Naive thymus-derived CD4-positive, alpha-beta T cell (primary cell): Measurements from ENCODE around the gene KMT2A. TPM values are rescaled to one million over a fixed set of nuclear protein-coding genes. Genes with fewer than 3 reads are reported as not detected.

Source experiments
- ATAC-seq: fragments of 150-1000 bp; cut with Tn5 transposase; 2 replicates; pipeline ENCODE4 v1.10.0; 2021; ENCODE audit warnings: mild to moderate bottlenecking, moderate library complexity
- CTCF ChIA-PET: fragments of 350-600 bp; sonication (Branson Sonifier 250); formaldehyde crosslinking; loops from one replicate; lab custom pipeline; 2021; ENCODE audit warnings: antibody characterized with exemption; lab: Charles Lee
- POLR2A ChIA-PET: fragments of 350-600 bp; sonication (Branson Sonifier 250); formaldehyde crosslinking; loops from one replicate; lab custom pipeline; 2021; ENCODE audit warnings: antibody characterized with exemption, inconsistent platforms; lab: Charles Lee
- DNase-seq, 9 donors: peaks; one replicate each; pipeline versions ENCODE4 v3.0.0 to v3.0.0-alpha.2; 2020 to 2022; ENCODE audit warnings: mixed read lengths in 1 of 9
- H3K27ac ChIP-seq: one replicate; pipeline ENCODE4 v1.7.0; 2013; ENCODE audit warnings: mild to moderate bottlenecking, low read depth, low read length, moderate library complexity
- H3K27me3 ChIP-seq, 2 donors: one replicate each; pipeline ENCODE4 v1.7.0; 2013; ENCODE audit warnings: low read length in 2 of 2, mild to moderate bottlenecking in 2 of 2, moderate library complexity in 2 of 2; ENCODE audit not compliant: control insufficient read depth in 2 of 2, insufficient read depth in 2 of 2
- H3K36me3 ChIP-seq, 3 experiments: 1 replicate in 2 of 3; 2 replicates in 1 of 3; pipeline ENCODE4 v1.7.0; 2013; ENCODE audit warnings: low read length in 3 of 3, mild to moderate bottlenecking in 3 of 3, moderate library complexity in 1 of 3; ENCODE audit not compliant: insufficient read depth in 3 of 3, control insufficient read depth in 2 of 3
- H3K4me1 ChIP-seq, 2 donors: one replicate each; pipeline ENCODE4 v1.7.0; 2013; ENCODE audit warnings: low read length in 2 of 2, mild to moderate bottlenecking in 2 of 2, moderate library complexity in 1 of 2; ENCODE audit not compliant: control insufficient read depth in 2 of 2, insufficient read depth in 2 of 2
- H3K4me3 ChIP-seq: 2 replicates; pipeline ENCODE4 v1.7.0; 2013; ENCODE audit warnings: mild to moderate bottlenecking, low read length
- H3K9me3 ChIP-seq, 3 experiments: 1 replicate in 2 of 3; 2 replicates in 1 of 3; pipeline ENCODE4 v1.7.0; 2013; ENCODE audit warnings: low read length in 3 of 3; ENCODE audit not compliant: control insufficient read depth in 2 of 3
- H3K27ac Mint-ChIP-seq, 9 donors: one replicate each; pipeline ENCODE4 v1.8.0; 2020 to 2022; ENCODE audit warnings: mixed read lengths in 9 of 9, mild to moderate bottlenecking in 8 of 9, moderate library complexity in 5 of 9, inconsistent platforms in 2 of 9
- H3K27me3 Mint-ChIP-seq, 5 donors: one replicate each; pipeline ENCODE4 v1.8.0; 2021 to 2022; ENCODE audit warnings: mixed read lengths in 5 of 5, mild to moderate bottlenecking in 1 of 5
- H3K36me3 Mint-ChIP-seq, 5 donors: one replicate each; pipeline ENCODE4 v1.8.0; 2020 to 2022; ENCODE audit warnings: mixed read lengths in 5 of 5, mild to moderate bottlenecking in 3 of 5, inconsistent platforms in 1 of 5
- H3K4me1 Mint-ChIP-seq, 7 donors: one replicate each; pipeline ENCODE4 v1.8.0; 2020 to 2022; ENCODE audit warnings: mixed read lengths in 7 of 7, mild to moderate bottlenecking in 3 of 7, inconsistent platforms in 1 of 7
- H3K4me3 Mint-ChIP-seq, 10 donors: one replicate each; pipeline ENCODE4 v1.8.0; 2020 to 2022; ENCODE audit warnings: mild to moderate bottlenecking in 10 of 10, mixed read lengths in 10 of 10, moderate library complexity in 6 of 10, inconsistent platforms in 2 of 10
- H3K9me3 Mint-ChIP-seq, 11 donors: one replicate each; pipeline ENCODE4 v1.8.0; 2020 to 2022; ENCODE audit warnings: mixed read lengths in 11 of 11, mild to moderate bottlenecking in 4 of 11, inconsistent platforms in 1 of 11, moderate library complexity in 1 of 11
- intact Hi-C, 2 donors: fragments of 100-400 bp; cut with micrococcal nuclease; formaldehyde crosslinking; loops; one replicate each; pipeline ENCODE4 v1.15.1; 2023
- polyA plus RNA-seq, 2 donors: library from polyadenylated mRNA; unstranded; fragments of 300-500 nt; fragmentation: Illumina TruSeq; gene quantifications; one replicate each; pipeline ENCODE4 v1.2.3, GENCODE V29; 2021
- total RNA-seq, 6 experiments: library from RNA in 5 of 6; stranded (reverse) in 5 of 6; gene quantifications; 1 replicate in 5 of 6; 2 replicates in 1 of 6; pipeline ENCODE4 v1.2.3 and lab custom pipeline; 2021 to 2026

The KMT2A gene
- total and polyA plus RNA-seq, 7 experiments from 2014 or later = 19.6 to 192 (median 160) TPM

GRCh38 chr11:118544010-118544646 lies 107.8 kb downstream of the KMT2A start:
- peaks cover 0 to 26% (median 0%) of the 10 kb centered on the region in 3 experiments for H3K36me3 ChIP-seq
- no peaks in the 10 kb centered on the region for H3K4me1 ChIP-seq
- POLR2A ChIA-PET = interaction anchor here (0.8 kb wide), 1 partner anchor 287 kb away, joined by 4 read pairs; no protein-coding TSS in a partner anchor
- no peaks in the 10 kb centered on the region for H3K27me3 ChIP-seq
- H3K4me3 ChIP-seq = no peak overlapping the region
- no peak for ATAC-seq
- Mint-ChIP-seq H3K4me1 (peaks cover 0 to 2% (median 0%) of the 10 kb centered on the region in 7 donors), H3K27me3 (no peaks in the 10 kb centered on the region), H3K27ac (peak overlapping the region in 3 of 9 donors; percentile 44 to 65 (median 45)), H3K4me3 (no peak overlapping the region), H3K36me3 (peaks cover 0 to 19% (median 10%) of the 10 kb centered on the region in 5 donors), H3K9me3 (no peaks in the 10 kb centered on the region)
- H3K9me3 ChIP-seq = no peaks in the 10 kb centered on the region
- DNase-seq = no peak
- no peak overlapping the region for H3K27ac ChIP-seq
- intact Hi-C loops = no loop called here
- CTCF ChIA-PET = no interaction called here

DNA sequence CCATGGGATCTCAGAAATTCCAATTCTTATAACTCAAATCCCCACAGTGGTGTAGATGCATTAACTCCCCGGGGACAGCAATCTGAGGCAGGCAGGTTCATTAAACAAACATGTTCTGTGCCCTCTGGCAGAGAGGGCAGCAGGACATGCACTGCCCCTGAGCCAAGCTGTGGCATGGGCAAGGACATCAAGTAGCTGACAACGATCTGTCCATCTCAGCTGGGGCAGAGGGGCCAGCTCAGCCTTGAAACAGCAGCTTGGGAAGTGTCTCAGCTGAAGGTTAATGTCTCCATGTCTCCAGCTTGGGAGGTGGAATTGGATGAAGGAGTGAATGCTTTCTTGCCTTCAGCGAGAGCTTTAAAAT lies 108.3 kb downstream of the KMT2A start:
- ChIA-PET POLR2A (interaction anchor here (0.8 kb wide), 1 partner anchor 288 kb away, joined by 4 read pairs; no protein-coding TSS in a partner anchor), CTCF (no interaction called here)
- Mint-ChIP-seq H3K27me3 (no peaks in the 10 kb centered on the region), H3K4me3 (no peak overlapping the region), H3K4me1 (peaks cover 0 to 2% (median 0%) of the 10 kb centered on the region in 7 donors), H3K27ac (peak overlapping the region in 1 of 9 donors; percentile 45), H3K9me3 (no peaks in the 10 kb centered on the region), H3K36me3 (peaks cover 0 to 19% (median 10%) of the 10 kb centered on the region in 5 donors)
- peaks cover 0 to 26% (median 0%) of the 10 kb centered on the region in 3 experiments for H3K36me3 ChIP-seq
- H3K27me3 ChIP-seq = no peaks in the 10 kb centered on the region
- no peak for ATAC-seq
- no peaks in the 10 kb centered on the region for H3K4me1 ChIP-seq
- no peak overlapping the region for H3K4me3 ChIP-seq
- no peaks in the 10 kb centered on the region for H3K9me3 ChIP-seq
- intact Hi-C loops = no loop called here
- DNase-seq = no peak
- H3K27ac ChIP-seq = no peak overlapping the region

DNA sequence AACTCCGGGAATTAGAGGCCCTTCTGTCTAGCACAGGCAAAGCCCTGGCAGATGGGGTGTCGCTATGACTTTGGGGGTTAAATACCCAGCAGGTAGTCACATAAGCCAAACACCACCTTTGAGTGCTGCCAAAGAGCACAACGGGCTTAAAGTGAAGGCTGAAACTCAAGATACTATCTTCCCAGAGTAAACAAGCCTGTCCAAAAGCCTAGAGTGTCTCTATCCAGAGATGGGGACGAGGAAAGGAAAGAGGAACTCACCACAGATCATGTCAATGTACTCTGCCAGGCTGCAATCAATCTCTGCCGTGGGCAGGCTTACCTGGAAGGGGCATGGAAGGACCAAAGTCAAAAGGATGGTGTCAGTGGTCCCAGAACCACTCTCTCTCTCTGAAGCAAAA lies 109.2 kb downstream of the KMT2A start:
- ChIA-PET CTCF (no interaction called here), POLR2A (no interaction called here)
- DNase-seq = no peak
- Mint-ChIP-seq H3K9me3 (no peaks in the 10 kb centered on the region), H3K36me3 (peaks cover 0 to 14% (median 5%) of the 10 kb centered on the region in 5 donors), H3K27me3 (no peaks in the 10 kb centered on the region), H3K27ac (peak overlapping the region in 2 of 9 donors; percentile 37 to 45), H3K4me1 (peaks cover 0 to 2% (median 0%) of the 10 kb centered on the region in 7 donors), H3K4me3 (no peak overlapping the region)
- Histone ChIP-seq H3K36me3 (peaks cover 0 to 21% (median 0%) of the 10 kb centered on the region in 3 experiments), H3K4me1 (no peaks in the 10 kb centered on the region), H3K27me3 (no peaks in the 10 kb centered on the region), H3K27ac (no peak overlapping the region), H3K9me3 (no peaks in the 10 kb centered on the region), H3K4me3 (no peak overlapping the region)
- intact Hi-C loops = no loop called here
- no peak for ATAC-seq

DNA sequence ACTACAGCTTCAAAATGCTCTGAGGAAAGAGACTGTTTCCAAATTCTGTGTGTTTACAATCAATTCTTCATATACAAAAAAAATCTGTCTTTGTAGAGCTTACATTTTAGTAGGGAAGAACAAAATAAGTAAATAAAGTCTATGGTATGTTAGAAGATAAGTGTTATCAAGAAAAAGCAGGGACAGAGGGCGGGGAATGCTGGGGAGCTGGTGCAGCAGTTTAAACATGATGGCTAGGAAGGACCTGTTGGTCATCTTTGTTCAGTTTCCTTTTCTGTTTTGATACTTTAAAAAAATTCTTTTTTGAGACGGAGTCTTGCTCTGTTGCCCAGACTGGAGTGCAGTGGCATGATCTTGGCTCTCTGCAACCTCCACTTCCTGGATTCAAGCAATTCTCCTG lies 110.8 kb downstream of the KMT2A start:
- Mint-ChIP-seq H3K27ac (peak overlapping the region in 2 of 9 donors; percentile 32 to 53), H3K4me1 (peaks cover 0 to 2% (median 0%) of the 10 kb centered on the region in 7 donors), H3K27me3 (no peaks in the 10 kb centered on the region), H3K36me3 (peaks cover 1 to 14% (median 5%) of the 10 kb centered on the region in 5 donors), H3K4me3 (no peak overlapping the region), H3K9me3 (no peaks in the 10 kb centered on the region)
- ChIA-PET CTCF (interaction anchor here (0.5 kb wide), 1 partner anchor 22 kb away, joined by 3 read pairs; no protein-coding TSS in a partner anchor), POLR2A (no interaction called here)
- intact Hi-C loops = no loop called here
- H3K4me1 ChIP-seq = no peaks in the 10 kb centered on the region
- peaks cover 0 to 24% (median 0%) of the 10 kb centered on the region in 3 experiments for H3K36me3 ChIP-seq
- H3K9me3 ChIP-seq = no peaks in the 10 kb centered on the region
- no peaks in the 10 kb centered on the region for H3K27me3 ChIP-seq
- DNase-seq = no peak
- H3K4me3 ChIP-seq = no peak overlapping the region
- no peak overlapping the region for H3K27ac ChIP-seq
- ATAC-seq = no peak

DNA sequence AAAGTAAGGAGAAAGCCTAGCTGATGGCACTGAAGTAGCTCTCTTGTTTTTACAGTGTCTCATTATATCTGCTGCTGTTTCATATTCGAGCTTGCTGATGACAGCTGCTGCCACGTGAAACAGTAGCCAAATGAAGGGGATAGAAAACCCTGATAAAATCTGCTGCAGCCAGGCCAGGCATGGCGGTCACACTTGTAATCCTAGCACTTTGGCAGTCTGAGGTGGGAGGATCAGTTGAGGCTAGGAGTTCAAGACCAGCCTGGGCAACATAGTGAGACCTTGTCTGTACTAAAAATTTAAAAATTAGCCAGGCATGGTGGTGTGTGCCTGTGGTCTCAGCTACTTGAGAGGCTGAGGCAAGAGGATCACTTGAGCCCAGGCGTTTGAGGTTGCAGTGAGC lies 116.0 kb downstream of the KMT2A start:
- Histone ChIP-seq H3K27me3 (no peaks in the 10 kb centered on the region), H3K9me3 (no peaks in the 10 kb centered on the region), H3K4me3 (no peak overlapping the region), H3K27ac (no peak overlapping the region), H3K4me1 (no peaks in the 10 kb centered on the region), H3K36me3 (peaks cover 0 to 33% (median 0%) of the 10 kb centered on the region in 3 experiments)
- H3K4me3 Mint-ChIP-seq = no peak overlapping the region
- DNase-seq = no peak
- CTCF ChIA-PET = interaction anchor here (0.6 kb wide), 1 partner anchor 516 kb away, joined by 3 read pairs; no protein-coding TSS in a partner anchor
- H3K36me3 Mint-ChIP-seq = peaks cover 5 to 37% (median 21%) of the 10 kb centered on the region in 5 donors
- POLR2A ChIA-PET = no interaction called here
- no peak for ATAC-seq
- H3K27me3 Mint-ChIP-seq = no peaks in the 10 kb centered on the region
- intact Hi-C loops = no loop called here
- H3K4me1 Mint-ChIP-seq = no peaks in the 10 kb centered on the region
- H3K27ac Mint-ChIP-seq = no peak overlapping the region
- H3K9me3 Mint-ChIP-seq = no peaks in the 10 kb centered on the region

GRCh38 chr11:118560806-118561205 lies 124.5 kb downstream of the KMT2A start:
- H3K4me1 Mint-ChIP-seq = peaks cover 9 to 25% (median 16%) of the 10 kb centered on the region in 7 donors
- H3K9me3 ChIP-seq = no peaks in the 10 kb centered on the region
- ChIA-PET POLR2A (no interaction called here), CTCF (no interaction called here)
- intact Hi-C loops = loop anchor here in 1 of 2 donors (10.0 kb wide), 1 partner anchor 266 kb away; no protein-coding TSS in a partner anchor
- no peaks in the 10 kb centered on the region for H3K27me3 ChIP-seq
- H3K27me3 Mint-ChIP-seq = no peaks in the 10 kb centered on the region
- H3K36me3 Mint-ChIP-seq = peaks cover 0 to 22% (median 3%) of the 10 kb centered on the region in 5 donors
- H3K27ac Mint-ChIP-seq = peak overlapping the region in 1 of 9 donors; percentile 45
- no peaks in the 10 kb centered on the region for H3K4me1 ChIP-seq
- H3K4me3 ChIP-seq = no peak overlapping the region
- ATAC-seq = no peak
- H3K27ac ChIP-seq = no peak overlapping the region
- H3K36me3 ChIP-seq = peaks cover 0 to 30% (median 0%) of the 10 kb centered on the region in 3 experiments
- no peaks in the 10 kb centered on the region for H3K9me3 Mint-ChIP-seq
- H3K4me3 Mint-ChIP-seq = no peak overlapping the region
- DNase-seq = no peak
